Nephron (organoid): ENCODE results near the gene SORBS1.

Source experiments
- H3K27ac Mint-ChIP-seq, 3 experiments: 2 replicates each; pipeline ENCODE4 v1.8.0; 2020; ENCODE audit warnings: mixed read lengths in 3 of 3, mild to moderate bottlenecking in 2 of 3, moderate library complexity in 1 of 3
- H3K27me3 Mint-ChIP-seq: 2 replicates; pipeline ENCODE4 v1.8.0; 2021; ENCODE audit warnings: low read depth, mild to moderate bottlenecking, moderate library complexity, mixed read lengths
- H3K36me3 Mint-ChIP-seq: 2 replicates; pipeline ENCODE4 v1.8.0; 2020; ENCODE audit warnings: low read depth, mixed read lengths
- H3K4me1 Mint-ChIP-seq: 2 replicates; pipeline ENCODE4 v1.8.0; 2020; ENCODE audit warnings: mixed read lengths
- H3K4me3 Mint-ChIP-seq, 3 experiments: 2 replicates each; pipeline ENCODE4 v1.8.0; 2020; ENCODE audit warnings: mild to moderate bottlenecking in 3 of 3, mixed read lengths in 3 of 3, moderate library complexity in 2 of 3
- H3K9me3 Mint-ChIP-seq: 2 replicates; pipeline ENCODE4 v1.8.0; 2020; ENCODE audit warnings: mixed read lengths
- CTCF ChIP-seq, 3 experiments: fragments of 200-600 bp; sonication (generic); IDR thresholded peaks; one replicate each; pipeline ENCODE4 v1.5.0; 2021; ENCODE audit warnings: antibody characterized with exemption in 3 of 3; ENCODE audit not compliant: unreplicated experiment in 3 of 3

Gene SORBS1

GRCh38 chr10:95413588-95413987 lies 147.6 kb downstream of the SORBS1 start:
- H3K36me3 Mint-ChIP-seq: peaks cover 6% of the 10 kb centered on the region
- no peak overlapping the region for H3K4me3 Mint-ChIP-seq
- H3K4me1 Mint-ChIP-seq: peaks cover 19% of the 10 kb centered on the region
- no peak overlapping the region for H3K27ac Mint-ChIP-seq
- no peak for TF ChIP-seq CTCF (IDR thresholded peaks at IDR 0.05; ENCODE audit: unreplicated experiment in 3 of 3)
- H3K27me3 Mint-ChIP-seq: no peaks in the 10 kb centered on the region
- no peaks in the 10 kb centered on the region for H3K9me3 Mint-ChIP-seq

- Mint-ChIP-seq H3K27me3 (no peaks in the 10 kb centered on the region), H3K4me3 (no peak overlapping the region), H3K9me3 (no peaks in the 10 kb centered on the region), H3K36me3 (peaks cover 6% of the 10 kb centered on the region), H3K4me1 (peaks cover 16% of the 10 kb centered on the region), H3K27ac (no peak overlapping the region)
- no peak for TF ChIP-seq CTCF (IDR thresholded peaks at IDR 0.05; ENCODE audit: unreplicated experiment in 3 of 3)
These were observed 149.5 kb downstream of the SORBS1 start for GRCh38 chr10:95411635-95412034.

GRCh38 chr10:95408983-95409873 lies 151.9 kb downstream of the SORBS1 start:
- Mint-ChIP-seq H3K4me1 (no peaks in the 10 kb centered on the region), H3K4me3 (no peak overlapping the region), H3K9me3 (no peaks in the 10 kb centered on the region), H3K27me3 (no peaks in the 10 kb centered on the region), H3K27ac (no peak overlapping the region), H3K36me3 (peaks cover 2% of the 10 kb centered on the region)
- TF ChIP-seq CTCF (IDR thresholded peaks at IDR 0.05; ENCODE audit: unreplicated experiment in 3 of 3): no peak

- H3K27me3 Mint-ChIP-seq: no peaks in the 10 kb centered on the region
- no peaks in the 10 kb centered on the region for H3K9me3 Mint-ChIP-seq
- no peak overlapping the region for H3K4me3 Mint-ChIP-seq
- H3K36me3 Mint-ChIP-seq: peaks cover 4% of the 10 kb centered on the region
- no peak for TF ChIP-seq CTCF (IDR thresholded peaks at IDR 0.05; ENCODE audit: unreplicated experiment in 3 of 3)
- no peak overlapping the region for H3K27ac Mint-ChIP-seq
- H3K4me1 Mint-ChIP-seq: no peaks in the 10 kb centered on the region
These were observed 152.8 kb downstream of the SORBS1 start for GRCh38 chr10:95408148-95408960.

GRCh38 chr10:95407546-95407945 lies 153.6 kb downstream of the SORBS1 start:
- Mint-ChIP-seq H3K4me3 (no peak overlapping the region), H3K27ac (no peak overlapping the region), H3K4me1 (no peaks in the 10 kb centered on the region), H3K9me3 (no peaks in the 10 kb centered on the region), H3K27me3 (no peaks in the 10 kb centered on the region), H3K36me3 (peaks cover 4% of the 10 kb centered on the region)
- TF ChIP-seq CTCF (IDR thresholded peaks at IDR 0.05; ENCODE audit: unreplicated experiment in 3 of 3): no peak
